ENCODE results near the gene ADGRL3.

DNA sequence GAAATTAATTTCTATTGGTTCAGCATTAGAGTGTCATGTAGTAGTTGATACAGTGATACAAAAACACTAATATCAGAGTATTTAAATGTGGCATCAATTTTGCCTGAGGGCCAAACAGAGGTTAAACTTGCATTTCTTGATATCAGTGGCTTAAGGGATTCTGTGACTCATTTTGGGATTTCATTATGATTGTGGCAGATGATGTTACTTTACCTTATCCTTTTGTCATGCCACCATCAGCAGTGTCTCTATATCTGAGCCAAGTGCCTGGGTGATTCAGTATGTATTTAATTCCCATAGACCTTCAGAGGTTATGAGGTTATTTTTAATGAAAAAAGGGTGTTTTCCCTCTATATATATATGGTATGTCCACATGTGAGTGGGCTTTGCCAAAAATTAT, 582.9 kb downstream of the ADGRL3 start:
- TF ChIP-seq, protein P1, sequence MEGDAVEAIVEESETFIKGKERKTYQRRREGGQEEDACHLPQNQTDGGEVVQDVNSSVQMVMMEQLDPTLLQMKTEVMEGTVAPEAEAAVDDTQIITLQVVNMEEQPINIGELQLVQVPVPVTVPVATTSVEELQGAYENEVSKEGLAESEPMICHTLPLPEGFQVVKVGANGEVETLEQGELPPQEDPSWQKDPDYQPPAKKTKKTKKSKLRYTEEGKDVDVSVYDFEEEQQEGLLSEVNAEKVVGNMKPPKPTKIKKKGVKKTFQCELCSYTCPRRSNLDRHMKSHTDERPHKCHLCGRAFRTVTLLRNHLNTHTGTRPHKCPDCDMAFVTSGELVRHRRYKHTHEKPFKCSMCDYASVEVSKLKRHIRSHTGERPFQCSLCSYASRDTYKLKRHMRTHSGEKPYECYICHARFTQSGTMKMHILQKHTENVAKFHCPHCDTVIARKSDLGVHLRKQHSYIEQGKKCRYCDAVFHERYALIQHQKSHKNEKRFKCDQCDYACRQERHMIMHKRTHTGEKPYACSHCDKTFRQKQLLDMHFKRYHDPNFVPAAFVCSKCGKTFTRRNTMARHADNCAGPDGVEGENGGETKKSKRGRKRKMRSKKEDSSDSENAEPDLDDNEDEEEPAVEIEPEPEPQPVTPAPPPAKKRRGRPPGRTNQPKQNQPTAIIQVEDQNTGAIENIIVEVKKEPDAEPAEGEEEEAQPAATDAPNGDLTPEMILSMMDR (IDR thresholded peaks at IDR 0.05): no peak
- TF ChIP-seq POLR2A (IDR thresholded peaks at IDR 0.05) (no peak), EP300 (IDR thresholded peaks at IDR 0.05) (no peak)
